Hepatocyte (in vitro differentiated cells): ENCODE results near the gene LYZL2. TPM values are rescaled to one million over a fixed set of nuclear protein-coding genes. Genes with fewer than 3 reads are reported as not detected.
"Not testable (repeated sequence)": the region's sequence is repeated elsewhere in the genome, so short reads cannot be mapped to it uniquely, and the experiment has no call there.

ENCODE experiments used
- DNase-seq: peaks from one replicate; pipeline ENCODE4 v3.0.0-alpha.2; 2016; ENCODE audit warnings: low spot score
- H2AFZ ChIP-seq: fragments of 200-600 bp; sonication (generic); 2 replicates; pipeline ENCODE4 v1.6.0; 2016; ENCODE audit warnings: antibody characterized with exemption, mild to moderate bottlenecking
- H3K27ac ChIP-seq: fragments of 200-600 bp; sonication (generic); 2 replicates; pipeline ENCODE4 v1.5.1; 2016; ENCODE audit warnings: mild to moderate bottlenecking
- H3K27me3 ChIP-seq: fragments of 200-600 bp; sonication (generic); 2 replicates; pipeline ENCODE4 v1.6.1; 2016
- H3K36me3 ChIP-seq: fragments of 200-600 bp; sonication (generic); replicated peaks from 2 replicates; pipeline ENCODE4 v1.5.1; 2016; ENCODE audit warnings: low read depth; ENCODE audit not compliant: insufficient read depth
- H3K4me1 ChIP-seq: fragments of 200-600 bp; sonication (generic); 2 replicates; pipeline ENCODE4 v1.5.1; 2016; ENCODE audit warnings: mild to moderate bottlenecking, moderate library complexity; ENCODE audit not compliant: insufficient read depth
- H3K4me2 ChIP-seq: fragments of 200-600 bp; sonication (generic); 2 replicates; pipeline ENCODE4 v1.6.0; 2016
- H3K4me3 ChIP-seq: fragments of 200-600 bp; sonication (generic); 2 replicates; pipeline ENCODE4 v1.5.1; 2016; ENCODE audit warnings: mild to moderate bottlenecking
- H3K79me2 ChIP-seq: fragments of 200-600 bp; sonication (generic); 2 replicates; pipeline ENCODE4 v1.6.0; 2017; ENCODE audit warnings: mild to moderate bottlenecking
- H3K9me2 ChIP-seq: fragments of 200-600 bp; sonication (generic); replicated peaks from 2 replicates; pipeline ENCODE4 v1.6.0; 2017; ENCODE audit warnings: mild to moderate bottlenecking; ENCODE audit not compliant: insufficient read depth
- H3K9me3 ChIP-seq: fragments of 200-600 bp; sonication (generic); 2 replicates; pipeline ENCODE4 v1.5.1; 2016; ENCODE audit warnings: low read depth, mild to moderate bottlenecking
- H4K20me1 ChIP-seq: fragments of 200-600 bp; sonication (generic); 2 replicates; pipeline ENCODE4 v1.6.0; 2016; ENCODE audit warnings: mild to moderate bottlenecking; ENCODE audit not compliant: insufficient read depth, poor library complexity, severe bottlenecking
- EZH2 ChIP-seq: fragments of 200-600 bp; sonication (generic); IDR thresholded peaks from 2 replicates; pipeline ENCODE4 v1.6.1; 2016; ENCODE audit warnings: antibody characterized with exemption, mild to moderate bottlenecking, borderline replicate concordance
- EZH2phosphoT487 ChIP-seq: fragments of 200-600 bp; sonication (generic); IDR thresholded peaks from one replicate; pipeline ENCODE4 v1.6.1; 2018; ENCODE audit warnings: antibody characterized with exemption, mild to moderate bottlenecking, low read depth, moderate library complexity; ENCODE audit not compliant: unreplicated experiment, severe bottlenecking
- WGBS: methylation state at CpG from one replicate; pipeline ENCODE4 v1.1.6; 2016; ENCODE audit warnings: low lambda C conversion rate; ENCODE audit errors: missing lambda C conversion rate; 5-methylcytosine and 5-hydroxymethylcytosine counted together
- polyA plus RNA-seq: library from polyadenylated mRNA; unstranded; fragments of >200 nt; fragmentation: Nextera tagmentation; extraction: Ambion mirVana; gene quantifications from 2 replicates; pipeline ENCODE4 v1.2.1, GENCODE V29; 2016
- total RNA-seq: library from RNA; depleted of rRNA; stranded (reverse); fragments of >200 nt; gene quantifications from 2 replicates; pipeline ENCODE4 v1.2.3, GENCODE V29; 2014
- TF ChIP-seq, protein P1 (sequence below): fragments of 200-600 bp; sonication (generic); IDR thresholded peaks from 2 replicates; pipeline ENCODE4 v1.5.1; 2016; ENCODE audit warnings: antibody characterized with exemption, mild to moderate bottlenecking; ENCODE audit not compliant: poor library complexity

The LYZL2 gene
- total and polyA plus RNA-seq, 2 experiments from 2014 or later: not detected

DNA sequence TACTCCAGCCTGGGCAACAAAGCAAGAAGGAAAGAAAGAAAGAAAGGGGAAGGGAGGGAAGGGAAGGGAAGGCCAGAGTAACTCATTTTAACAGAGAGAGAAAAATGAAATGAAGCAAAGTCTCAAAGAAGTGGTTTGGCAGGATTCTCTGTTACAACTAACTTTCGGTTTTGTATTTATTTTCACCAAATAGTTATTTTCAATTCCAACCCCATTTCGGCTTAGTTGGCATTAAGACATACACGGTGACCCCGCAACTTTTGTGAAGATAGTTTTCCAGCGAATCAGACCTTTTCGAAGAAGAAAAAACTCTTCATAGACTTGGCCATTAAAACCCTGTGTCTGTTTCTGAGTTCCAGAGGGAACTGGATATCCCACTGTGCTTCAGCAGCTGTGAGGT, 45.2 kb upstream of the LYZL2 start:
- Histone ChIP-seq H3K9me2 (no peaks in the 10 kb centered on the region), H3K27ac (no peak overlapping the region), H3K9me3 (no peaks in the 10 kb centered on the region), H3K79me2 (no peaks in the 10 kb centered on the region), H3K4me1 (no peaks in the 10 kb centered on the region), H3K4me3 (no peak overlapping the region), H2AFZ (no peak overlapping the region), H3K27me3 (no peaks in the 10 kb centered on the region), H3K4me2 (no peak overlapping the region), H3K36me3 (no peaks in the 10 kb centered on the region), H4K20me1 (no peaks in the 10 kb centered on the region)
- no peak for TF ChIP-seq EZH2phosphoT487
- TF ChIP-seq, protein P1, sequence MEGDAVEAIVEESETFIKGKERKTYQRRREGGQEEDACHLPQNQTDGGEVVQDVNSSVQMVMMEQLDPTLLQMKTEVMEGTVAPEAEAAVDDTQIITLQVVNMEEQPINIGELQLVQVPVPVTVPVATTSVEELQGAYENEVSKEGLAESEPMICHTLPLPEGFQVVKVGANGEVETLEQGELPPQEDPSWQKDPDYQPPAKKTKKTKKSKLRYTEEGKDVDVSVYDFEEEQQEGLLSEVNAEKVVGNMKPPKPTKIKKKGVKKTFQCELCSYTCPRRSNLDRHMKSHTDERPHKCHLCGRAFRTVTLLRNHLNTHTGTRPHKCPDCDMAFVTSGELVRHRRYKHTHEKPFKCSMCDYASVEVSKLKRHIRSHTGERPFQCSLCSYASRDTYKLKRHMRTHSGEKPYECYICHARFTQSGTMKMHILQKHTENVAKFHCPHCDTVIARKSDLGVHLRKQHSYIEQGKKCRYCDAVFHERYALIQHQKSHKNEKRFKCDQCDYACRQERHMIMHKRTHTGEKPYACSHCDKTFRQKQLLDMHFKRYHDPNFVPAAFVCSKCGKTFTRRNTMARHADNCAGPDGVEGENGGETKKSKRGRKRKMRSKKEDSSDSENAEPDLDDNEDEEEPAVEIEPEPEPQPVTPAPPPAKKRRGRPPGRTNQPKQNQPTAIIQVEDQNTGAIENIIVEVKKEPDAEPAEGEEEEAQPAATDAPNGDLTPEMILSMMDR: no peak
- TF ChIP-seq EZH2: no peak
- 94% methylated on average over 6 of the region's 6 CpGs for WGBS
- no peak for DNase-seq

DNA sequence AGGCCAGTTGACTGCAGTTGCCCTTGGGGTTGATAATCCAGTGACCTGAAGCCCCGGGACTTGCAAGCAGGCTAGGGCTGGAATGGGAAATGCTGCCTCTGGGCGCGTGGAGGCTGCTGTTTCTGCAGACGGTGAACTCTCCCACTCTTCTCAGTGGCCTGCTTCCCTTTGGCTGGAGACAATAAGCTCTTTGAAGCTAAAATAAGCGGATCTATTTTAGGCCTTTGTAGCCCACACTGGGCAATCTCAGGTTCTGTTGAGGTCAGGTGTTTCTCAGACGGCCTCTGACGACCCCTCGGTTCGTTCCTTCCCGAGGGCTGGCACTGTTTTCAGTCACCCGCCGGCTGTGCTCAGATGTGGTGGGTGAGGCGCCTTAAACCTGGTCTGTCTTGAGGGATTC, 43.7 kb upstream of the LYZL2 start:
- not testable (repeated sequence) for H3K27ac ChIP-seq, H3K4me3 ChIP-seq, H3K9me2 ChIP-seq, H4K20me1 ChIP-seq, H3K27me3 ChIP-seq, H3K36me3 ChIP-seq, DNase-seq, H3K9me3 ChIP-seq, H3K79me2 ChIP-seq, H2AFZ ChIP-seq, H3K4me2 ChIP-seq, H3K4me1 ChIP-seq
- 89% methylated on average over 7 of the region's 13 CpGs for WGBS

DNA sequence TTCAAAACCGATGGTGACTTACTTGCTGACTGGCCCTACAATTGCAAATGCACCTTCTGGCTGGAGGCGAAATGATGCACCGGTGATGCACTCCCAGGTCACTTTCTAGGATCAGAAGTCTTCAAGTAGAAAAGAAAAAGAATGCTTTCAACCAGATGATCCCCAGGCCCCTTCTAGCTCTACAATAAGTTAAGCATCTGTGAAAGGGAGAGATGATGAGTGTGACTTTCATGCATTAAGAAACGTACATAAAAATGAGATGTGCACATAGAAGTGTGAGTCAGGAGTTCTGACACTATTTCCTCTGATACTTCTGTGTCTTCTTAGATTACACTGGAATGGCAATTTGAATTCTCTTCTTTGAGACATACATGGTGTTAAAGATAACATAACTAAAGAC, 42.8 kb upstream of the LYZL2 start:
- not testable (repeated sequence) for H4K20me1 ChIP-seq, H3K36me3 ChIP-seq, H3K4me1 ChIP-seq, H3K9me2 ChIP-seq, H3K27ac ChIP-seq, H3K4me2 ChIP-seq, DNase-seq, H3K27me3 ChIP-seq, H2AFZ ChIP-seq, H3K79me2 ChIP-seq, H3K4me3 ChIP-seq, H3K9me3 ChIP-seq
- 83% methylated on average over 4 of the region's 4 CpGs for WGBS

DNA sequence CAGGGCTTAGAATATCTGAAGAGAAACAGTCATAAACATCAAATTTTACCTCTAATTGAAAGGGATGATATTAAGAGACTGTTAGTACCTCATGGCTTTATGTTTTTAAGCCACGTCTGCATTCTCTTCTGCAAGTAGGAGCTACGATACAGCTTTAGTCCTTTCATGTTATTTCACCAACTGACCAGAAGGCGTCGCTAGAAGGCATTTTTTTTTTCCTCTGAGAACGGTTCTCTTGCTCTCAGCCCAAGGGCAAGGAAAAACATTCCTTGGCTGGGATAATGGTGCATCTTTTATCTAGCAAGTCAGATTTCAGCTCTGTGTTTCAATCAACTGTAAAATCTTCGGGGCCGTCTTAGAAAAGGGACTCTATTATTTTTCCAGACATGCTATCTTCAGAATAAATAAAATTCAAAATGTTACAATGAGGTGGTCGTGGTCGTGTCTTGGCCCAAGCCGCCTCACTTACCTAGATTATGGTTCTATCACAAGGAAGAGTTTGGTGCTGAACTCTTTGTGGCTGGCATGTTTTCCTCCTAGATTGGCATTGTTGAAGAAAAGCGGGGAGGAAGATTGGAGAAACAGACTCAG, 41.6 kb upstream of the LYZL2 start:
- Histone ChIP-seq H3K9me3 (no peaks in the 10 kb centered on the region), H3K27me3 (no peaks in the 10 kb centered on the region), H3K4me3 (no peak overlapping the region), H2AFZ (no peak overlapping the region), H3K9me2 (no peaks in the 10 kb centered on the region), H3K36me3 (no peaks in the 10 kb centered on the region), H3K79me2 (no peaks in the 10 kb centered on the region), H3K4me1 (no peaks in the 10 kb centered on the region), H4K20me1 (no peaks in the 10 kb centered on the region), H3K4me2 (peak overlapping the region; percentile 51), H3K27ac (no peak overlapping the region)
- WGBS: 37% methylated on average over 11 of the region's 11 CpGs
- TF ChIP-seq, protein P1: peak; percentile 79
- TF ChIP-seq EZH2 (no peak), EZH2phosphoT487 (no peak)
- peak; percentile 79 for DNase-seq

DNA sequence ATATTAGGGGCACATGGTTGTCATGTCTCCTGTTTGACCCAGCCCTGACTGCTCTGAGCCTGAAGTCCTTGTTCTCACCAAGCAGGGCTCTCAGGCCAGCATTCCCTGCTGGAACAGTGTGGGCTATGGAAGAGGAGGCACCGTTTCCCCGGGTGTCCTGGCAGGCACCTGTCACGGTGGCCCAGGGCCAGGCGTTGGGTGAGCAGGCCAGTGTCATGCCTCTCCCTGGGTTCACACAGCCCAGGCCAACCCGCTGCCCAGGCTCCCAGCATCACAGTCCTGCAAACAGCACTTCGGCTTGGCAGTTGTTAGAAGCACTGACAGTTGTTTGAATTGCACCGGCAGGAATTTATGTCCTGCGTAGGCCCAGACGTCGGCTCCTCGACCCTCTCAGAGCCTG, 38.4 kb upstream of the LYZL2 start:
- not testable (repeated sequence) for H3K36me3 ChIP-seq, H3K4me2 ChIP-seq, H3K9me3 ChIP-seq, H3K4me1 ChIP-seq, H2AFZ ChIP-seq, H3K27me3 ChIP-seq, H3K79me2 ChIP-seq, DNase-seq, H3K9me2 ChIP-seq, H3K4me3 ChIP-seq, H4K20me1 ChIP-seq, H3K27ac ChIP-seq
- 86% methylated on average over 11 of the region's 11 CpGs for WGBS

DNA sequence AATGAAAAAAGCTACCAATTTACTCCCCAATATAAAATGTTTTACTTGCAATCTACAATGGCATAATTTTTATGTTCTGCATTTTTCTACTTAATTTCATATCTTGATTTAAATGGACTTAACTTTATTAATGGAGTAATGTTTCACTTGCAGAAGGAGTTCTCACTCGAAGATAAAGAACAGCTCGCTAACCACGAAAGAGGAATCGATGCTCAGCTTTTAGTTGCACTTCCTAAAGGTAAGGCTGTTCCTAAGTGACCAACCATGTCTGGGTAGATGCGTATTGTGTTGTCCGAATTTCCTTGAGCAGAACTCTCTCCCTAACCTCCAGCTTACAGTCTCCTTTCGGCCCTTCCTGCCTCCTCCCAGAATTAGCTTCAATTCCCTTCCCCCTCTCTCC, 33.9 kb upstream of the LYZL2 start:
- not testable (repeated sequence) for H4K20me1 ChIP-seq, H3K4me2 ChIP-seq, H3K79me2 ChIP-seq, H3K36me3 ChIP-seq, H3K4me1 ChIP-seq, H3K9me2 ChIP-seq, DNase-seq, H3K27me3 ChIP-seq, H3K4me3 ChIP-seq, H3K27ac ChIP-seq, H3K9me3 ChIP-seq, H2AFZ ChIP-seq
- 97% methylated on average over 5 of the region's 7 CpGs for WGBS
